IMR-90 (cell line): ENCODE measurements around the gene SLC15A1. TPM values are rescaled to one million over a fixed set of nuclear protein-coding genes. Genes with fewer than 3 reads are reported as not detected.

ENCODE experiments used
- ATAC-seq: fragments of 200-7000 bp; cut with Tn5 transposase; 2 replicates; pipeline ENCODE4 v1.9.1; 2020; ENCODE audit warnings: low read depth, mild to moderate bottlenecking, moderate library complexity
- BruUV-seq: library from RNA; stranded (reverse); fragments of 400-500 nt; replicated peaks from 2 replicates; lab custom pipeline; 2021; lab: Mats Ljungman, UMichigan
- CTCF ChIA-PET: fragments of 300-600 bp; formaldehyde crosslinking; extraction: SDS; loops from one replicate; lab custom pipeline; 2021; ENCODE audit warnings: antibody characterized with exemption; lab: Yijun Ruan, JAX
- POLR2A ChIA-PET: fragments of 300-600 bp; sonication (Branson Sonifier 250); formaldehyde crosslinking; loops from one replicate; lab custom pipeline; 2022; ENCODE audit warnings: antibody characterized with exemption; ENCODE audit not compliant: unreplicated experiment; lab: Charles Lee
- DNase-seq: peaks from one replicate; pipeline ENCODE4 v3.0.0; 2013
- H2AFZ ChIP-seq: replicated peaks from 2 replicates; pipeline ENCODE3; 2013; ENCODE audit warnings: low read length, mild to moderate bottlenecking; ENCODE audit not compliant: poor library complexity
- H2AK5ac ChIP-seq: 2 replicates; pipeline ENCODE4 v1.6.1; 2013; ENCODE audit warnings: low read depth, low read length, inconsistent platforms
- H2AK9ac ChIP-seq: replicated peaks from 2 replicates; pipeline ENCODE3; 2013; ENCODE audit warnings: mild to moderate bottlenecking, low read depth, low read length, moderate library complexity; ENCODE audit not compliant: poor library complexity
- H2BK120ac ChIP-seq: 2 replicates; pipeline ENCODE4 v1.6.1; 2013; ENCODE audit warnings: low read depth, low read length, inconsistent platforms
- H2BK15ac ChIP-seq: 3 replicates; pipeline ENCODE4 v1.6.1; 2013; ENCODE audit warnings: low read depth, low read length, inconsistent platforms
- H2BK20ac ChIP-seq: 2 replicates; pipeline ENCODE4 v1.6.1; 2013; ENCODE audit warnings: low read depth, mild to moderate bottlenecking, inconsistent platforms, low read length, moderate library complexity
- H2BK5ac ChIP-seq: 2 replicates; pipeline ENCODE4 v1.6.1; 2013; ENCODE audit warnings: mild to moderate bottlenecking, low read depth, low read length, inconsistent platforms; ENCODE audit not compliant: poor library complexity, severe bottlenecking
- H3K14ac ChIP-seq: replicated peaks from 2 replicates; pipeline ENCODE4 v1.6.1; 2013; ENCODE audit warnings: low read depth, low read length, inconsistent platforms
- H3K18ac ChIP-seq: 2 replicates; pipeline ENCODE4 v1.6.1; 2013; ENCODE audit warnings: low read depth, low read length, control low read depth
- H3K23ac ChIP-seq: 2 replicates; pipeline ENCODE4 v1.6.1; 2013; ENCODE audit warnings: low read depth, low read length, inconsistent platforms
- H3K27ac ChIP-seq: 2 replicates; pipeline ENCODE4 v1.5.1; 2013; ENCODE audit warnings: mild to moderate bottlenecking, control low read depth, low read length; ENCODE audit not compliant: insufficient read depth
- H3K27me3 ChIP-seq: 2 replicates; pipeline ENCODE4 v1.6.1; 2013; ENCODE audit warnings: low read length; ENCODE audit not compliant: control insufficient read depth, insufficient read depth
- H3K36me3 ChIP-seq: 2 replicates; pipeline ENCODE4 v1.6.1; 2013; ENCODE audit warnings: low read length, mixed read lengths; ENCODE audit not compliant: control insufficient read depth, insufficient read depth
- H3K4ac ChIP-seq: 2 replicates; pipeline ENCODE4 v1.6.1; 2013; ENCODE audit warnings: low read depth, low read length, inconsistent platforms
- H3K4me1 ChIP-seq: 2 replicates; pipeline ENCODE4 v1.6.1; 2013; ENCODE audit warnings: low read length, mixed read lengths; ENCODE audit not compliant: control insufficient read depth, insufficient read depth
- H3K4me2 ChIP-seq: 2 replicates; pipeline ENCODE4 v1.6.1; 2013; ENCODE audit warnings: low read depth, mild to moderate bottlenecking, control low read depth, low read length, moderate library complexity
- H3K4me3 ChIP-seq: 2 replicates; pipeline ENCODE4 v1.5.1; 2013; ENCODE audit warnings: low read depth, mild to moderate bottlenecking, control low read depth, low read length, moderate library complexity; ENCODE audit not compliant: insufficient read depth
- H3K56ac ChIP-seq: 2 replicates; pipeline ENCODE4 v1.6.1; 2013; ENCODE audit warnings: low read length, inconsistent platforms; ENCODE audit not compliant: insufficient read depth; ENCODE audit errors: extremely low read depth
- H3K79me1 ChIP-seq, 2 experiments: 2 replicates each; pipeline ENCODE4 v1.6.1; 2013; ENCODE audit warnings: low read length in 2 of 2, inconsistent platforms in 1 of 2, low read depth in 1 of 2
- H3K9ac ChIP-seq: 2 replicates; pipeline ENCODE4 v1.6.1; 2013; ENCODE audit warnings: low read depth, low read length, control low read depth
- H3K9me1 ChIP-seq: 2 replicates; pipeline ENCODE4 v1.6.1; 2013; ENCODE audit warnings: low read length, inconsistent platforms; ENCODE audit not compliant: insufficient read depth
- H3K9me3 ChIP-seq: 2 replicates; pipeline ENCODE4 v1.6.1; 2013; ENCODE audit warnings: low read length; ENCODE audit not compliant: control insufficient read depth, insufficient read depth
- H4K20me1 ChIP-seq: 2 replicates; pipeline ENCODE4 v1.6.1; 2013; ENCODE audit warnings: low read length, inconsistent platforms; ENCODE audit not compliant: insufficient read depth
- H4K5ac ChIP-seq: 2 replicates; pipeline ENCODE4 v1.6.1; 2013; ENCODE audit warnings: mild to moderate bottlenecking, low read depth, low read length, control low read depth
- H4K8ac ChIP-seq, 2 experiments: 2 replicates each; pipeline ENCODE4 v1.6.1; 2013; ENCODE audit warnings: low read depth in 2 of 2, low read length in 2 of 2, control low read depth in 1 of 2, inconsistent platforms in 1 of 2
- H4K91ac ChIP-seq: 2 replicates; pipeline ENCODE4 v1.6.1; 2013; ENCODE audit warnings: low read depth, low read length, inconsistent platforms; ENCODE audit not compliant: insufficient read depth
- BHLHE40 ChIP-seq: fragments of 150-350 bp; IDR thresholded peaks from 2 replicates; pipeline ENCODE4 v1.6.1; 2016; ENCODE audit warnings: mild to moderate bottlenecking, low read depth, low read length
- CEBPB ChIP-seq: IDR thresholded peaks from 2 replicates; pipeline ENCODE4 v1.6.1; 2012; ENCODE audit warnings: low read depth, low read length, improper control_type of control experiment
- CHD1 ChIP-seq: IDR thresholded peaks from 2 replicates; pipeline ENCODE4 v1.6.1; 2012; ENCODE audit warnings: low read depth, low read length, improper control_type of control experiment
- FOS ChIP-seq: fragments of 150-350 bp; IDR thresholded peaks from 2 replicates; pipeline ENCODE4 v1.6.1; 2016; ENCODE audit warnings: low read depth, low read length
- MAFK ChIP-seq: IDR thresholded peaks from 2 replicates; pipeline ENCODE4 v1.6.1; 2012; ENCODE audit warnings: low read depth, low read length, improper control_type of control experiment
- MAZ ChIP-seq: IDR thresholded peaks from 2 replicates; pipeline ENCODE4 v1.6.1; 2012; ENCODE audit warnings: low read depth, mild to moderate bottlenecking, low read length, improper control_type of control experiment, moderate library complexity, borderline replicate concordance
- MXI1 ChIP-seq: IDR thresholded peaks from 2 replicates; pipeline ENCODE4 v1.6.1; 2012; ENCODE audit warnings: low read depth, mild to moderate bottlenecking, low read length, moderate library complexity, borderline replicate concordance
- NFE2L2 ChIP-seq: fragments of 150-350 bp; IDR thresholded peaks from 2 replicates; pipeline ENCODE4 v1.6.1; 2016; ENCODE audit warnings: low read depth, mild to moderate bottlenecking, low read length
- POLR2A ChIP-seq: IDR thresholded peaks from 2 replicates; pipeline ENCODE4 v1.6.1; 2012; ENCODE audit warnings: mild to moderate bottlenecking, low read depth, low read length
- RAD21 ChIP-seq: IDR thresholded peaks from 2 replicates; pipeline ENCODE4 v1.6.1; 2012; ENCODE audit warnings: low read length, improper control_type of control experiment
- RCOR1 ChIP-seq: IDR thresholded peaks from 2 replicates; pipeline ENCODE4 v1.6.1; 2012; ENCODE audit warnings: mild to moderate bottlenecking, low read length, improper control_type of control experiment; ENCODE audit not compliant: insufficient replicate concordance
- RFX5 ChIP-seq: IDR thresholded peaks from 2 replicates; pipeline ENCODE4 v1.8.0; 2012; ENCODE audit warnings: low read depth, mild to moderate bottlenecking, low read length, moderate library complexity
- SMC3 ChIP-seq: fragments of 150-350 bp; IDR thresholded peaks from 2 replicates; pipeline ENCODE4 v1.6.1; 2016; ENCODE audit warnings: low read depth, mild to moderate bottlenecking, antibody characterized with exemption, low read length, moderate library complexity
- WGBS, 2 experiments: methylation state at CpG; one replicate each; pipeline versions ENCODE4 v1.1.5 to v1.1.7; 2013; ENCODE audit warnings: missing lambda C conversion rate in 2 of 2; ENCODE audit not compliant: insufficient read length in 1 of 2; ENCODE audit errors: extremely low coverage in 2 of 2; 5-methylcytosine and 5-hydroxymethylcytosine counted together
- dilution Hi-C: fragments of 300-500 bp; cut with HindIII; formaldehyde crosslinking; loops from one replicate; pipeline ENCODE4 v1.14.3; 2018; ENCODE audit warnings: low sequenced_read_pairs; ENCODE audit not compliant: unreplicated experiment
- in situ Hi-C: fragments of 300-500 bp; cut with MboI; formaldehyde crosslinking; loops from 3 replicates; pipeline ENCODE4 v1.14.3; 2019; ENCODE audit warnings: low sequenced_read_pairs, inconsistent platforms, mixed read lengths
- intact Hi-C: fragments of 100-400 bp; cut with micrococcal nuclease; formaldehyde crosslinking; loops from 2 replicates; pipeline ENCODE4 v1.10.0; 2022
- polyA plus RNA-seq, 3 experiments: library from polyadenylated mRNA; depleted of rRNA; stranded (reverse); fragments of >200 nt; gene quantifications; 2 replicates each; pipeline ENCODE4 v1.2.3, GENCODE V29; 2012; ENCODE audit warnings: low replicate concordance in 1 of 3
- total RNA-seq: library from RNA; depleted of rRNA; stranded (reverse); fragments of >200 nt; gene quantifications from 2 replicates; pipeline ENCODE4 v1.2.3, GENCODE V29; 2012
- TF ChIP-seq, protein P1 (sequence below): fragments of 150-350 bp; IDR thresholded peaks from 2 replicates; pipeline ENCODE4 v1.6.1; 2016; ENCODE audit warnings: low read depth, mild to moderate bottlenecking, low read length, moderate library complexity, borderline replicate concordance
- TF ChIP-seq, protein P2 (sequence below): fragments of 150-350 bp; IDR thresholded peaks from 2 replicates; pipeline ENCODE4 v1.6.1; 2017; ENCODE audit warnings: mild to moderate bottlenecking, antibody characterized with exemption, low read length, low read depth
- TF ChIP-seq, protein P3 (sequence below): conservative IDR thresholded peaks from 2 replicates; pipeline ENCODE4 v1.5.1; 2012; ENCODE audit warnings: mild to moderate bottlenecking, low read depth, low read length, improper control_type of control experiment

Gene SLC15A1
- total and polyA plus RNA-seq, 2 of the 4 experiments (the other 2 are of a cell fraction) = not detected

DNA sequence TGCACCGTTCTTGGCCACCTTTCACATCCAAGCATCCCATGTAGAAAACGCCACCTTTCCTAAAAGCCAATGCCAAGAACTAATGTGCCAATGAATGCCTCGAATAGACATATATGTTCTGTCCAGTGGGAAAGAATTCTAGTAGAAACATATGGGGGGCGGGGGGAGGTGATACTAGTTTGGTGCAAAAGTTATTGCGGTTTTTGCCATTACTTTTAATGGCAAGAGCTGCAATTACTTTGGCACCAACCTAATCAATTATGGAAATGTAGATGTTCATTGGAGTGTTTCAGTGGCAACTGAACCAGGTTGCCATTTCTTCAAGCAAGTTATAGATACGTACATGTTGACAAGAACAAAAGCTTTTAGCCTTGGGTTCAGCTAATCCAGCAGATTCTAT lies 34.6 kb downstream of the SLC15A1 start:
- in situ Hi-C loops = no loop called here

More for the DNA sequence above, 34.6 kb downstream of the SLC15A1 start:
- intact Hi-C loops (no loop called here), dilution Hi-C loops (no loop called here)
- H3K4me1 ChIP-seq = no peaks in the 10 kb centered on the region
- no peak overlapping the region for H2BK20ac ChIP-seq
- H3K56ac ChIP-seq = no peak overlapping the region
- no peak overlapping the region for H2AK9ac ChIP-seq
- H3K79me1 ChIP-seq = no peaks in the 10 kb centered on the region
- H3K9me3 ChIP-seq = no peaks in the 10 kb centered on the region
- H3K14ac ChIP-seq = no peak overlapping the region
- no peak overlapping the region for H3K27ac ChIP-seq
- ChIA-PET CTCF (no interaction called here), POLR2A (no interaction called here)
- TF ChIP-seq, protein P1, sequence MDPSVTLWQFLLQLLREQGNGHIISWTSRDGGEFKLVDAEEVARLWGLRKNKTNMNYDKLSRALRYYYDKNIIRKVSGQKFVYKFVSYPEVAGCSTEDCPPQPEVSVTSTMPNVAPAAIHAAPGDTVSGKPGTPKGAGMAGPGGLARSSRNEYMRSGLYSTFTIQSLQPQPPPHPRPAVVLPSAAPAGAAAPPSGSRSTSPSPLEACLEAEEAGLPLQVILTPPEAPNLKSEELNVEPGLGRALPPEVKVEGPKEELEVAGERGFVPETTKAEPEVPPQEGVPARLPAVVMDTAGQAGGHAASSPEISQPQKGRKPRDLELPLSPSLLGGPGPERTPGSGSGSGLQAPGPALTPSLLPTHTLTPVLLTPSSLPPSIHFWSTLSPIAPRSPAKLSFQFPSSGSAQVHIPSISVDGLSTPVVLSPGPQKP = no peak
- TF ChIP-seq RFX5 (no peak), MAZ (no peak), NFE2L2 (no peak), POLR2A (no peak), CHD1 (no peak), FOS (no peak), BHLHE40 (no peak), SMC3 (no peak), MXI1 (no peak), CEBPB (no peak), RAD21 (no peak), MAFK (no peak), RCOR1 (no peak)
- TF ChIP-seq, protein P2, sequence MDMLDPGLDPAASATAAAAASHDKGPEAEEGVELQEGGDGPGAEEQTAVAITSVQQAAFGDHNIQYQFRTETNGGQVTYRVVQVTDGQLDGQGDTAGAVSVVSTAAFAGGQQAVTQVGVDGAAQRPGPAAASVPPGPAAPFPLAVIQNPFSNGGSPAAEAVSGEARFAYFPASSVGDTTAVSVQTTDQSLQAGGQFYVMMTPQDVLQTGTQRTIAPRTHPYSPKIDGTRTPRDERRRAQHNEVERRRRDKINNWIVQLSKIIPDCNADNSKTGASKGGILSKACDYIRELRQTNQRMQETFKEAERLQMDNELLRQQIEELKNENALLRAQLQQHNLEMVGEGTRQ = no peak
- TF ChIP-seq, protein P3, sequence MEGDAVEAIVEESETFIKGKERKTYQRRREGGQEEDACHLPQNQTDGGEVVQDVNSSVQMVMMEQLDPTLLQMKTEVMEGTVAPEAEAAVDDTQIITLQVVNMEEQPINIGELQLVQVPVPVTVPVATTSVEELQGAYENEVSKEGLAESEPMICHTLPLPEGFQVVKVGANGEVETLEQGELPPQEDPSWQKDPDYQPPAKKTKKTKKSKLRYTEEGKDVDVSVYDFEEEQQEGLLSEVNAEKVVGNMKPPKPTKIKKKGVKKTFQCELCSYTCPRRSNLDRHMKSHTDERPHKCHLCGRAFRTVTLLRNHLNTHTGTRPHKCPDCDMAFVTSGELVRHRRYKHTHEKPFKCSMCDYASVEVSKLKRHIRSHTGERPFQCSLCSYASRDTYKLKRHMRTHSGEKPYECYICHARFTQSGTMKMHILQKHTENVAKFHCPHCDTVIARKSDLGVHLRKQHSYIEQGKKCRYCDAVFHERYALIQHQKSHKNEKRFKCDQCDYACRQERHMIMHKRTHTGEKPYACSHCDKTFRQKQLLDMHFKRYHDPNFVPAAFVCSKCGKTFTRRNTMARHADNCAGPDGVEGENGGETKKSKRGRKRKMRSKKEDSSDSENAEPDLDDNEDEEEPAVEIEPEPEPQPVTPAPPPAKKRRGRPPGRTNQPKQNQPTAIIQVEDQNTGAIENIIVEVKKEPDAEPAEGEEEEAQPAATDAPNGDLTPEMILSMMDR = no peak
- H2AFZ ChIP-seq = no peak overlapping the region
- H4K20me1 ChIP-seq = no peaks in the 10 kb centered on the region
- no peak overlapping the region for H2AK5ac ChIP-seq
- H3K18ac ChIP-seq = no peak overlapping the region
- H3K9ac ChIP-seq = no peak overlapping the region
- DNase-seq (no peak), ATAC-seq (no peak)
- no peak overlapping the region for H3K23ac ChIP-seq
- BruUV-seq = no TSS peak
- no CpG with 5 or more reads among the region's 6 CpGs for WGBS, 2 experiments
- H3K4me2 ChIP-seq = no peak overlapping the region
- H3K4ac ChIP-seq = no peak overlapping the region
- H3K36me3 ChIP-seq = no peaks in the 10 kb centered on the region
- H3K4me3 ChIP-seq = no peak overlapping the region
- H2BK5ac ChIP-seq = no peak overlapping the region
- H3K9me1 ChIP-seq = no peaks in the 10 kb centered on the region
- H4K8ac ChIP-seq = no peak overlapping the region
- H2BK15ac ChIP-seq = no peak overlapping the region
- no peak overlapping the region for H2BK120ac ChIP-seq
- no peak overlapping the region for H4K5ac ChIP-seq
- peaks cover 37% of the 10 kb centered on the region for H3K27me3 ChIP-seq
- H4K91ac ChIP-seq = no peak overlapping the region
